ENCODE measurements around the gene DTX3L.
"Not testable (repeated sequence)": the region's sequence is repeated elsewhere in the genome, so short reads cannot be mapped to it uniquely, and the experiment has no call there.

Gene DTX3L

DNA sequence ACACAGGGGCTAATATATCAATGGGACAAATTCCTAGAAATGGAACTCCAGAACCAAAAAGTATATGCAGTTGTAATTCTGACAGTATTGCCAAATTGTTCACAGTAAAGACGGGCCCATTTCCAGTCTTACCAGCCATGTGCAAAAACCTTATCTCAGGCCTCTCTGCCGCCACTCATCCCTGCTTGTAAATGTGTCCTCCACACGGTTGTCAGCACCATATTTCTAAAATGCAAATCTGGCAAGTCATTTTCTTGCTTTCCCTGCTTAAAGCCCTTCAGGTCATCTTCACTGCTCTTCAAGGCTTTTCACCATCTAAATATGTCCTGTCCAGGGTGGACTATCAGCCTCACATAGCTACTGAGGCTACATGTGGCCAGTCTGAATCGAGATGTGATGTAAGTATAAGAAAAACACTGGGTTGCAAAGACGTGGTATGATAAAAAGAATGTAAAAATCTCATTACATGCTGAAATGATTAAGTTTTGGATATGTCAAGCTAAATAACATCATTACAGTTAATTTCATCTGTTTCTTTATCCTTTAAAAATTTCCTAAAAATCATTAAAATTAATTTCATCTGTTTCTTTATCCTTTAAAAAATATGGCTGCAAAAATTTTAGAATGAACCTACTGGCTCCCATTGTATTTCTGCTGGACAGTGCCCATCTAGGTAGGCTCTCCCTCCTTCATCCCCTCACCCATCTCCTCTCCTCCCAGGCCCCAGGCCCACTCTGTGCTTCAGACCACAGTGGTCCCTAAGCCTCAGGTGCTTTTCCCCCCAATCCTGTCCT is 1.0 kb upstream of the DTX3L start:
- no peak for DNase-seq

DNA sequence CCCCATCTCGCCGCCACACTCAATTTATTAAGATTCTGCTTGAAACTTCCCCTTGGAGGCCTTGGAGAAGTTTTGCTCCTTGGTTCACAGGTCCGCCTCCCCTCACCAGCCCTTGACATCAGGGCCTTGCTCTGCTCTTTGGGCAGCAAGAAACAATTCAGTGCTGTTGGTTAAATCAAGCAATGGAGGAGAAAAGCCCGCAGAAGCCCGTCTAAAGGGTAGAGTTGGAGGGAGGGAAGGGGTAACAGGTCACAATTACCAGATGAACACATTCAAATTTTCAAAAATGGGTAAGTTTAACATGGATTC is 467 bp upstream of the DTX3L start:
- no peak for DNase-seq

DNA sequence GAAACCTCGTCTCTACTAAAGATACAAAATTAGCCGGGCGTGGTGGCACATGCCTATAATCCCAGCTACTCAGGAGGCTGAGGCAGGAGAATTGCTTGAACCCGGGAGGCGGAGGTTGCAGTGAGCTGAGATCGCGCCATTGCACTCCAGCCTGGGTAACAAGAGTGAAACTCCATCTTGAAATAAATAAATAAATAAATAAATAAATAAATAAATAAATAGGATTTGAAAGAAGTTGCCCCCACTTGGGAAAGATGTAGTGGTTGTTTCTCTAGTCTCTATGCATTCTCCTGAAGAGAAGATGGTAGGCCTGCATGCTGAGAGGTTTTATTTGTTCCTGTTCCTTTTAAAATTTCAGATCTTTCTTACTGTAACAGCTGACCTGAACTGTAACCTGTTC is 4.0 kb downstream of the DTX3L start:
- DNase-seq = not testable (repeated sequence)

DNA sequence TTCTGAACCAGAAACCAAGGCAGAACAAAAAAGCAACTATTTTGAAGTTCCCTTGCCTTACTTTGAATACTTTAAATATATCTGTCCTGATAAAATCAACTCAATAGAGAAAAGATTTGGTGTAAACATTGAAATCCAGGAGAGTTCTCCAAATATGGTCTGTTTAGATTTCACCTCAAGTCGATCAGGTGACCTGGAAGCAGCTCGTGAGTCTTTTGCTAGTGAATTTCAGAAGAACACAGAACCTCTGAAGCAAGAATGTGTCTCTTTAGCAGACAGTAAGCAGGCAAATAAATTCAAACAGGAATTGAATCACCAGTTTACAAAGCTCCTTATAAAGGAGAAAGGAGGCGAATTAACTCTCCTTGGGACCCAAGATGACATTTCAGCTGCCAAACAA is 4.6 kb downstream of the DTX3L start:
- DNase-seq = no peak

DNA sequence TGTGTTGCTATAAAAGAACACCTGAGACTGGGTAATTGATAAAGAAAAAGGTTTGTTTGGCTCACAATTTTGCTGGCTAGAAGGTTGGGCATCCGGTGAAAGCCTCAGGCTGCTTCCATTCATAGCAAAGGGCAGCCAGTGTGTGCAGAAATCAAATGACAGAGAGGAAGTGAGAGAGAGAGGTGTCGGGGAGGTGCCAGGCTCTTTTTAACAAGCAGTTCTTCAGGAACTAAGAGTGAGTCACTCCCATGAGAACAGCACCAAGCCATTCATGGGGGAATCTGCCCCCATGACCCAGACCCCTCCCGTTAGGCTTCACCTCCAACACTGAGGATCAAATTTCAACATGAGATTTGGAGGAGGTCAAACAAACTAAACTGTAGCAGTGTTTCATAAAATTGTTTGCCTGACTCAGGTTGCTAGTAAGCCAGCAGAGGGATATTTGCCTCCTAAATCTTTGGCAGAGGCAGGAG is 8.8 kb downstream of the DTX3L start:
- DNase-seq = no peak

DNA sequence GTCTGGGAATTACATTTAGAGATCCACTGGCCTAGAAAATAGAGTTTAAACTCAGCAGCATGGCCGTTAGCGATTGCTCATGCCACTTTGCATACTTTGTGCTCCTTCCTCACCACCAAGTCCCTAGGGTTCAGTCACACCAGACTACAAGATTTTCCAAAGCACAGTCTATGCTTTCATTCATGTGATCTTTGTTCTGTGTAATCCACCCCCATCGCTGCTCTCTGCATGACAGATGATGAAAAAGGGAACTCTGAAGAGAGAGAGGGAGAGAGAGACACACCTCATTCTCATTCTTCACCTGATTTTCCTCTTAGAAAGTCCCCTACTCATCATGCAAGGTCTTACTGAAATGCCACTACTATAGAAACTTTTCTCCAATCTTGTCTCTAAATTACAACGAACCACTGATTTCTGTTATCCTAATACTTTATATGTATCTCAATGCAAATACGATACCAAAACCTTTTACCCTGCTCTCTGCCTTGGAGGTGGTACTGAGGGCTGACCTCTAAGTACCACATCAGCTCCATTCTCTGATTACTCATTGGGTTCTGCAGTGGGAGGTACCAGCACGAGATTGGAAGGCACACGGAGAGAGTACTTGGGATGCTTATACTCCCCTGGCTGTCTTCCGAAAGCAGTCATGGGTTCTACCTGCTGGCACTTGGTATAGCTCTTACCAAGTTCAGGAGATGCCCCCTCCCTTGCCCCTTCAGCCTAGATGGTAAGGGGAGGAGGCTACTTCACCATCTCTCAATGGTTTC is 12.2 kb downstream of the DTX3L start:
- DNase-seq = no peak

DNA sequence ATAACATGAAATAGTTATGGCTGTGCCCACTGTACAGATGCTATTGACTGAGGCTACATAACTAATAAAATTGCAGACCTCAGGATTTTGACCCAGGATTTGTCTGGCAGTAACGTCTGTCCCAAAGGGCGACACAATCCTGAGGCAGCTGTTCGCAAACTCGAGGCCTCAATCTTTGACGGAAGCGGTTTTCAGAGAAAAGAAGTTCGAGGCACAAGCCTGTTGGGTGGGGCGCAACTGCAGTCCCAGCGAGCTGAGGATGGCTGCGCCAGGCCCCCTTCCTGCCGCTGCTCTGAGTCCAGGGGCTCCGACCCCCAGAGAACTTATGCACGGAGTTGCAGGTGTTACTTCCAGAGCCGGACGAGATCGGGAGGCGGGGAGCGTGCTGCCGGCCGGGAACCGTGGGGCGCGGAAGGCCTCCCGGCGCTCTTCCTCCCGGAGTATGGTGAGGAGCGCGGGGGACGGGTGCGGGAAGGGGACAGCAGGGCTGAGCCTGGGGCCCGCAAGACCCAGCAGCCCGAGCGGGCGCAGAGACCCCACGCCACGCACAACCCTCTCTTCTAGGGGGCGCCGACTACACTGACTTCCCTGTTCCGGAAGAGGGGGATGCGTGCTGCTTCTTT is 13.4 kb downstream of the DTX3L start, which contains the start of gene PARP15:
PARP15 (plus strand) TSS at position 242 of the 623 bp plus-strand sequence; CDS start at position 260, 18 bp downstream.
- no peak for DNase-seq

DNA sequence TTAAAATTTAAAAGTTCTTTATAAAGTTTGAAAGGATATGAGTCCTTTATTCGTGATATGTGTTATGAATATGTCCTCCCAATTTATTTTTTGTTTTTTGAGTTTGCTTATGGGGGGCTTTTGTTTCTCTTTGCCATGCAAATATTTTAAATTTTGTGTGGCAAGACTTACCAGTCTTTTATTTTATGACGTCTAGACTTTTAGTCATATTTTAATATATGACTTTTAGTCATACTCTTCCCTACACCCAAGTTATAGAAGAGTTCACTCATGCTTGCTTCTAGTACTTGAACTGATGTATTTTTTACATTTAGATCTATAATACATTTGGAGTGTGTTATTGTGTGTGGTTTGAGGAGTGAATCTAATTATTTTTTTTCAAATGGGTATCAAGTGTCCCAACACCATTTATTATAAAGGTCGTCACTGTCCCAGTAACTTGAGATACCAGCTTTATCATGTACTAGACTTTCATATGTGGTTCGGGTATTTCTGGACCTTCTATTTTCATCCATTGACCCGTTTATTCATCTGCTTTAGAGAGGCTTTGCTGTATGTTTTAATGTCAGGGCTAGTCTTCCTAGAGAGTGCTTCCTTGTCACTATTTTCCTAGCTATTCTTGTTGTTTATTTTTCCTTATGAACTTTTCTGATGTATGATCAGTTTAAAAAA is 14.1 kb downstream of the DTX3L start:
- no peak for DNase-seq

DNA sequence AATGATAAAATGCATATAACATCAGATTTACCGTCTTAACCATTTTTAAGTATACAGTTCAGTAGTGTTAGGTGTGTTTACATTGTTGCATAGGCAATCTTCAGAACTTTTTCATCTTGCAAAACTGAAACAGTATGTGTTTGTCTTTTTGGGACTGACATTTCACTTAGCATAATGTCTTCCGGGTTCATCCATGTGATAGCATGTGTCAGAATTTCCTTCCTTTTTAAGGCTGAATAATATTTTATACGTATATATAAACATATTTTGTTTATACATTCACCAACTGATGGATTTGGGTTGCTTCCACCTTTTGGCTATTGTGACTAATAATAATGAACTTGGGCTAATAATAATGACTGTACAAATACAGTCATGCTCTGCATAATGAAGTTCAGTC is 16.3 kb downstream of the DTX3L start:
- DNase-seq = no peak

DNA sequence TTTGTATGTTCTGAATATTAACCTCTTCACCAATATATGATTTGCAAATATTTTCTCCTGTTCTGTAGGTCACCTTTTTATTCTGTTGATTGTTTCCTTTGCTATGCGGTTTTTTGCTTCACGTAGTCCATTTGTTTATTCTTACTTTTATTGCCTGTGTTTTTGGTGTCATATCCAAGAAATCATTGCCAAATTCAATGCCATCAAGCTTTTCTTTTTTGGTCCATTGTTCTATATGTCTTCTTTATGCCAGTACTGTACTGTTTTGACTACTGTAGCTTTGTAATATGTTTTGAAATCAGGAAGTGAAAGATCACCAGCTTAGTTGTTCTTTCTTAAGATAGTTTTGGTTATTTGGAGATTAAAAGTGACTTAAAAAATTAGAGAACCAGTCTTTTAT is 17.5 kb downstream of the DTX3L start:
- no peak for DNase-seq

DNA sequence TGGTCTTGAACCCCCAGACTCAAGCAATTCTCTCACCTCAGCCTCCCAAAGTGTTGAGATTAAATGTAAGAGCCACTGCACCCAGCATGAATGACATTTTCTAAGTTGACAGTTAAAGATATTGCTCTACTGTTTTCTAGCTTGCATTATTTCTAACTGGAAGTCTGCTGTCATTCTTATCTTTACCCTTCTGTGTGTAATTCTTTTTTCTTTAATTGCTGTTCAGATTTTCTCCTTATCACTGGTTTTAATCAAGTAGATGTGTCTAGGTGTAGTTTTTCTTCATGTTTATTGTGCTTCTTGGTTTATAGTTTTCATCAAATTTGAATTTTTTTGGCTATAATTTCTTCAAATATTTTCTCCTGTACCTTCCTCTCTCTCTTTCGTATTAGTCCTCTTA is 18.3 kb downstream of the DTX3L start:
- DNase-seq = no peak

DNA sequence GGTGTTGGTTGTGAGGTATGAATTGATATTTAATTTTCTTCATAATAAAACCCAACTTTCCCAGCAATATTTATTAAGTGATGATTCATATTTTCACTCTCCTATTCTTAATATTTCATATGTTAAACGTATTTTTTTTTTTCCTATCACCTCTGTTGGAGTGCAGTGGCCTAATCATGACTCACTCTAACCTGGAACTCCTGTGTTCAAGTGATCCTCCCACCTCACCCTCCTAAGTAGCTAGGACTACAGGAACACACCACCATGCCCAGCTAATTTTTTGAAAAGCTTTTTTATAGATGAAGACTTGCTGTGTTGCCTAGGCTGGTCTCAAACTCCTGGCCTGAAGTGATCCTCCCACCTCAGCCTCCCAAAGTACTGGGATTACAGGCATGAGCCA is 22.0 kb downstream of the DTX3L start:
- DNase-seq = no peak

DNA sequence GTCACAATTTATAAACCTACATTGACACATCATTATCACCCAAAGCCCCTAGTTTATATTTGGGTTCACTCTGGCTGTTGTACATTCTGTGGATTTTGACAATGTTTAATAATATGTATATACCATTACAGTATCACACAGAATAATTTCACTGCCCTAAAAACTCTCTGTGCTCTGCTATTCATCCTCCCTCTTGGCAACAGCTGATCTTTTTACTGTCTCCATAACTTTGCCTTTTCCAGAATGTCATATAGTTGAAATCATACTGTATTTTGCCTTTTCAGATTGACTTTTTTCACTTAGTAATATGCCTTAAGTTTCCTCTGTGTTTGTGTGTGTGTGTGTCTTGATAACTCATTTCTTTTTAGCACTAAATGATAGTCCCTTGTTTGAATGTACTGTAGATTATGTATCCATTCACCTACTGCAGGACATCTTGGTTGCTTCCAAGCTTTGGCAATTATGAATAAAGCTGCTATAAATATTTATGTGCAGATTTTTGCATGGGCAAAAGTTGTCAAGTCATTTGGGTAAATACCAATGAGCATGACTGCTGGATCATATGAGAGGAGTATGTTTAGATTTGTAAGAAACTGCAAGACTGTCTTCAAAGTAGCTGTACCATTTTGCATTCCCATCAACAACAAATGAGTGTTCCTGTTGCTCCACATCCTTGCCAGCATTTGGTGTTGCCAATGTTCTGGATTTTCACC is 22.8 kb downstream of the DTX3L start:
- no peak for DNase-seq

DNA sequence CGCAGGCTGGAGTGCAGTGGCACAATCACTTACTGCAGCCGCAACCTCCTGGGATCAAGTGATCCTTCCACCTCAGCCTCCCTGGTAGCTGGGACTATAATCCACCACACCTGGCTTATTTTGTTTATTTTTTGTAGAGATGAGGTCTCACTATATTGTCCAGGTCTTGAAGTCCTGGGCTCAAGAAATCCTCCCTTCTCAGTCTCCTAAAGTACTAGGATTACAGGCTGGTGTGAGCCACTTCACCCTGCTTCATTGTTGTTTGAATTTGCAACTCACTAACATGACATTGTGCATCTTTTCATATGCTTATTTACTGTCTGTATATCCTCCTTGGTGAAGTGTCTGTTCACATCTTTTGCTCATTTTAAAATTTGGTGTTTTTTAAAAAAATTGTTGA is 23.4 kb downstream of the DTX3L start:
- DNase-seq = no peak

DNA sequence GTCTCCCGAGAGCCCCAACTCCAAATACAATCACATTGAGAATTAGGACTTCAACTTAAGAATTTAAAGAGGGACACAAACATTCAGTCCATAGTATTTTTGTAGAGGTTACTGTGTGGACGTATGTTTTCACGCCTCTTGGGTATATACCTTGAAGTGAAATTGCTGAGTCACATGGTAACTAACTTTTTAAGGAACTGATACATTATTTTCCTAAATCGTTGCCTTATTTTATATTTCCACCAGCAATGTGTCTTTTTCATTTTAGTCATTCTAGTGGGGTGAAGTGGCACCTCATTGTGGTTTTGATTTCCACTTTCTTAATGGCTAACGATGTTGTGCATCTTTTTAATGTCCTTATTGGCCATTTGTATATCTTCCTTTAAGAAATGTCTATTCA is 25.2 kb downstream of the DTX3L start:
- DNase-seq = no peak

DNA sequence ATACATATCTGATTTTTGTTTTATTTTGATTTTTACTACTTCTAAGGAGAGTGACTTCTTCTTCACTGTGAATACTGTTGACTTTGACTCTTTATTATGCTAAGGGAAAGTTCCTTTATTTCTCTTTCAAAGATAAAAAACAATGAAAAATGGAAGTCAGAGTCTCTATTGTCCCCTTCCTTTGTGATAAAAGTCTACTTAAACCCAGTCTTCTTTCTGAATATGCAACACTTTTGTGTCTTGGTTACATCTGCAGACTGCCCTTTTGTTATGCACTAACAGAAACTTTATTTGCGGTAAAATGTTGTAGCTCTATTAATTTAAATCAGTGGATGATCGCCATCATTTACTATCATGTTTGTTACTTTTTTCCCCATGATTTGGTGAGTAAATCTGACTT is 26.5 kb downstream of the DTX3L start:
- no peak for DNase-seq

DNA sequence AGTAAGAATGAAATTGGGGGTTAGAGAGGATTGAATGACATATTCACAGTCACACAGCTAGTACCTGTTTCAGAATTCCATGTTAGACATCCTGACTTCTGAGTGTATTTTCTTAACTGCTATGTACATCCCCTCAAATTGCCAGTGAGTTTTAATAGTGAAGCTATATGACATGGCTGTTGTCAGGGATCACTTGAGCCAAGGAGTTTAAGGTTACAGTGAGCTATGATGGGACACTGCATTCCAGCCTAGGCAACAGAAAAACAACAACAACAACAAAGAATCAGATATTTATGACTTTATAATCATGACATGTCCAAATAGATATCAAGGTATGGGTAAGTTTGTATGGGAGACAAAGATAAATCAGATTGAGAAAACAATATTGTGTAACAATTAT is 29.9 kb downstream of the DTX3L start:
- DNase-seq = no peak

DNA sequence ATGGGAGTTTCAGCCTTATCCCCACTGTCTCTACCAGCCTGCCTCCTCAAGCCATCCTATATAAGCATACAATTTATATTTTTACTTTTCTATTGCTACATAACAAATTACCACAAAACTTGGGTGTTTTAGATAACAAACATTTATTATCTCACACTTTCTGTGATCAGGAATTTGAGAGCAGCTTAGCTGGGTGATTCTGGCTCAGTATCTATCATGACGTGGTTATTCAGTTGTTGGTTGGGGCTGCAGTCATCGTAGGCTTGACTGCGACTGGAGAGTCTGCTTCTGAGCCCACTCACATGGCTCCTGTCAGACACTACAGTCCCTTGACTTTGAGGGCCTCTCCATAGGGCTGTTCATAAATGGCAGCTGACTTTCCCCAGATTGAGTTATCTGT is 34.0 kb downstream of the DTX3L start:
- DNase-seq = no peak

DNA sequence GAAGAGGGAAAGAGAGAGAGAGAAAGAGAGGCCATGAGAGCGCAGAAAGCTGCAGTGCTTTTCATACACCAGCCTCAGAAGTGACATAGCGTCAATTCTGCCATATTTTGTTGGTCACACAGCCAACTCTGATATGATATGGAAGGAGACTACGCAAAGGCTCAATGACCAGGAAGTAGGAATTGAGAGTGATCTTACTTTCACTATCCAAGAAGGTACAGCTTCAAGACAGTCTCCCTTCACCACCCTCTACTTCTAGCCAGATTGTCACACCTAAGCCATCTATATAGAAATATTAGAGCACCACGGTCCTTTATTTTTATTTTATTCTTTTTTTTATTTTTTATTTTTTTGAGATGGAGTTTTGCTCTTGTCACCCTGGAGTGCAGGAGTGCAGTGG is 34.4 kb downstream of the DTX3L start:
- DNase-seq = no peak

DNA sequence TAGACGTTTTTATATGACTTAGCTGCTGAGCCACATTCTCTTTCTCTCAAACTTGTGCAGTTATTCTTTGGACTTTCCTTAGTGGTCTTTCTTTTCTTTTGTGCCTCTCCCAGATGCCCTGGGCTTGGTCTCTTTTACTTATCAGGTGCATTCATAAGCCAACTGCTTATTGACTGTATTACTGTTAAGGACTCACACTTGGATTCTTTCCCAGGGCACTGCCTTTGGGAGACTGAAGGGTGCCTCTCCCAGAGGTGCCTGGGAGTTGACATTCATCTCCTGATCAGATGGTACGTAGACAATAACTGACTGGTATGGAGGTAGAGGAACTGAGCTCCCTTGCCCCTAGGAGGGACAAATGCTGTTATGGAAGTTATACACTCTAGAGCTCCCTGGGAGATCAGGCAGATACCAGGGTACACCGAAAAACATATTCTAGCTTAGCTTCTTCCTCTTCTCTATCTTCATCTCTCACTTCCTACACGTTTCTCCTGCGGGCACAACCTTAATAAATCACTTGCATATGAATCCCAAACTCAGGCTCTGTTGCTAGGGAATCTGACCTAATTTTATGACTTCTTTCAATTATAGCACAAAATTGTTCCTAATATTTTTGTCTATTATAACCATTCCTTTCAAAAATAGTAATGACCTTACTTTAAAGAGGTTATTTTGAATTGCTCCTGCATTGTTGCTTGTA is 38.0 kb downstream of the DTX3L start:
- DNase-seq = no peak

DNA sequence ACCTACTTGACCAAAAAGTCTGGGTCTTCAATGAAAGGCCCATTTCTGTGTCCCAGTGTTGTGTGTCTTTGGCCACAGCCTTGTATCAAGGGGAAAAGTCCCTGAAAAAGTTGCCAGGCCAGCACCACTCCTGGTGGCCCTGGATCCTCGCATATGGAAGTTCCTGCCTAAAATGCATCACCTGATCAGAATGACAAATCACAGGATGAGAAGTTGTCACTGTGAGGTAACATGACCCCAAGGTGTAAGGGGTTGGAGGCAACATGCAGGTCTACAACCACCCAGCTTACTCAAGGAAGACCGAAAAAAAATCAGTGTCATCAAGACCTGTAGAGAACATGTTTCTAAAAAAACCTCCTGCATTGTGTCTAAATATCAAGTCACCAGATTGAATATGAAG is 38.9 kb downstream of the DTX3L start:
- DNase-seq = no peak

DNA sequence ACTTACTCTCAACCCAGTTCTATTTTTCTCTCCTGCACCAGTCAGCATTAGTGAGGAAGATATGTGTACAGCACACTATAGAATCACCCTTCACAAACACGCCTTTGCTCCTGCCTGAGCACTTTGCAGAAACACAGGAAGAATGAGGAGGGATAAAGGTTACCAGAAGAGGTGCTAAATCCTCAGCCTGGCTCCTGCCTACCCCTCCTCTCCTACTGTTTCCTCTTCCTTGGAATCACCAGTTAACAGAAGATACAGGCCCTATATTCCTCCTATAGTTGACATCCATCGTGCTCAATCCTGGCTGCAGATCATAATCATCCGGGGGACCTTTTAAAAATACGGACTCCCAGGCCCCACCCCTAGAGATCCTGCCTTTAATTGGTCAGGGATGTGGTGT is 42.2 kb downstream of the DTX3L start:
- no peak for DNase-seq

Data from NCI-H774 (cell line).